ENCODE measurements around the gene LIME1. TPM values are rescaled to one million over a fixed set of nuclear protein-coding genes. Genes with fewer than 3 reads are reported as not detected.

The LIME1 gene
- 1 to 10 TPM; 2.8 to 5.2 (median 3.8) TPM for polyA plus RNA-seq (ENCODE audit: insufficient read length in 3 of 3)

DNA sequence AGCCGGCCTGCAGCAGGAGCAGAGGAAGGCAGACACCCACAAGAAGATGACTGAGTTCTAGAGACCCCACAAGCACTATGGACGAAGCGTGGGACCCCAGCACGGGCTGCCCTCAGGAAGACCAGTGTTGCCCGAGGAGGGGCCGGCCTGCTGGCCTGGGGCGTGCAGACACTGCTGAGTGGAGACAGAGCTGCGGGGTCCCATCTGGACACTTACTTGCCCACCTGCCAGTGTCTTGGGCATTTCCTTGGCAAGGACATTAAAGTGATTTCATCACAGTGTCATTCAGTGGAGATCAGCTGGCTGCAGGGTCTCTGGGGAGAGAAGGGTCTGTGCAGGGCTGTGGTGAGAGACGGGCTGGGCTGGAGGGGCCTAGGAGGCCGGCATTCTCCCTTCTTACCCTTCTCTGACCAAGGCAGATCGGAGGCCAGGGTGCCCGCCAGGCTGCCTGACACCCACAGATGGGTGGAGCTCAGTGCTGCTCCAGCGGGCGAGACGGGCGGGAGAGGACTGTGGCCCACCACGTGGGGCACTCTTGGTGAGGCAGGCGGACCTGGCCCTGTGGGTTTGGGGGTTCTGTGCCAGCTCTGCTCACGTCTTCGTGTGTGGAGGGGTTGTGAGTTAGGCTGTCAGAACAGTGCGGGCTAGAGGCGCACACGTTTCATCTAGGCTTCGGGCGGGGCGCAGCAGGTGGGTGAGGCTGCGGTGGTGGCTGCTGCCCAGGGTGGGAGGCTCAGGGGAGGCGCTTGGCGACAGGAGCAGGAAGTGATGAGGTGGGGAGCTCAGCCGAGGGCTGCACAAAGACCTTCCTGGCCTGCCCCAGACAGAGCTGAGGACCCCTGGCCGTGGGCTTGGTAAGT lies at the start of gene LIME1:
TSS of gene LIME1 (plus strand) at position 806 of the 860 bp plus-strand sequence. CDS start 886 bp downstream, outside the sequence.
- DNase-seq (ENCODE audit: low read depth in 3 of 3, low spot score in 2 of 3): no peak

- DNase-seq (ENCODE audit: low read depth in 3 of 3, low spot score in 2 of 3): no peak
These were observed 48.9 kb upstream of the LIME1 start for GRCh38 chr20:63687419-63688178.

DNA sequence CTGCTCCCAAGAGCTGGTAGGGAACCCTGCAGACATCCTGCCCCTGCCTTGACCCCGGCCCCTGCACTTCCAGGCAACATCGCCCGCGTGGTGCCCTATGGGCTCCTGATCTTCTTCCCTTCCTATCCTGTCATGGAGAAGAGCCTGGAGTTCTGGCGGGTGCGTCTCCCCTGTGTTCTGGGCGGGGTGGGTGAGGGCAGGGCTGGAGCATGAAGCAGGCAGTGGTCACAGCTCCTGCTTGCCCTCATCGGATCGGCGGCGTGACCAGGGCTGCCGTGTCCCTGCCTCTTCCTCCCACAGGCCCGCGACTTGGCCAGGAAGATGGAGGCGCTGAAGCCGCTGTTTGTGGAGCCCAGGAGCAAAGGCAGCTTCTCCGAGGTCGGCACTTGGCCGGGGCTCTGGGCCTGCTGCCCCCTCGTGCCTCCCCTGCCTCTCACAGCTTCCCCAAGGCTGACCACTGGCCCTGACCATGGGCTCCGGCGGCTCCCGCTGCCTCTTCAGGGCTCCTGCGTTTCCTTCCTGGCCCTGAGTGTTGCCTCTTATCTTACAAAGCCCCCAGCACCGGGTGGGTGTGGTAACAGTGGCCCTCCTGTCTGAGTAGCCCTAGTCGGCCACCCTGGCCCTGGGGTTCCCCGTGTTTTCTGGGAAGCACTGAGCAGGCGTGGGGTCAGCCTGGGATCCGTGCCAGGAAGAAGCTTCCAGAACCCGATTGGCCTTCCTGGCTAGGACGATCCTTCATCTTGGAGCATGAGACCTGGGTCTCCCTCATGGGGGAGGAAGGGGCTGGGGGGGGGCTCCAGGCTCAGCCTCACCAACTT lies 48.0 kb upstream of the LIME1 start:
- DNase-seq (ENCODE audit: low read depth in 3 of 3, low spot score in 2 of 3): no peak

- no peak for DNase-seq (ENCODE audit: low read depth in 3 of 3, low spot score in 2 of 3)
These were observed 47.1 kb upstream of the LIME1 start for GRCh38 chr20:63689046-63690002.

- no peak for DNase-seq (ENCODE audit: low read depth in 3 of 3, low spot score in 2 of 3)
These were observed 46.2 kb upstream of the LIME1 start for GRCh38 chr20:63690003-63690897.

DNA sequence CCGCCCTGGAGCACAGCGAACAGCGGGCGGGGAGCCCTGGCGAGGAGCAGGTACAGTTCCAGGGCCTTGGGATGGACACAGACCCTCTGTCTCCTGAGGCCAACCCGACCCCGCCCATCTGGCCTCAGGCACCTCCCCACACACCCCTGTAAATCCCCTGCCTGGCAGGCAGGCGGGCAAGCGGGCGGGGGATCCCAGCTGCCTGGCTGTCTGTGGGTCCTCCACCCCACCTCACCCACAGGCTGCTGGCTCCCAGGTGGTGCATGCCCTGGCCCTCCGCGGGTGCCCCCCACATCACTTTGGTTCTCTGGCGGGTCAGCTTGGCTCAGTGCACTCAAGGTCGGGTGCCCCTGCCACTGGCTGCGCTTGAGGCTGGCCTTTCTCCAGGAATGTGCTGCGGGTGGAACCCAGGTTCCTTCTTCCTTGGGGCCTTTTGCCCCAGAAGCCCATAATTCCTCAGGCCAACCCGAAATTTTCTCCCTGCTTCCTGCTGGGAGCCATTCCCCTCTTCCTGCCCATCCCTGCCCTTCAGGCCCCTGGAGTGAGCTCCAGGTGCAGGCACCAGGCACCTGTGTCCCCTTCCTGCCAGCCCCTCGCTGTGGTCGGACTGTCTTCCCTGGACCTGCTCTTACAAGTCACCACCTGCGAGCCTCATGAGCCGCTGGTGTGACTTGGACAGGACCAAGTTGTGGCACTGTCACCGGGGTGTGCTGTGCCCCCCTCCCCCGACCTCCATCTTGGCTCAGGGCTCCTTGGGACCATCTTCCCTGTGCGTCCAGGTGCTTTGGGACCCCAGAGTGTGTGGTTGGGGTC lies 45.4 kb upstream of the LIME1 start:
- DNase-seq (ENCODE audit: low read depth in 3 of 3, low spot score in 2 of 3): no peak

- DNase-seq (ENCODE audit: low read depth in 3 of 3, low spot score in 2 of 3): no peak
These were observed 44.6 kb upstream of the LIME1 start for GRCh38 chr20:63691711-63692435.

GRCh38 chr20:63692436-63693082 lies 43.9 kb upstream of the LIME1 start:
- no peak for DNase-seq (ENCODE audit: low read depth in 3 of 3, low spot score in 2 of 3)

DNA sequence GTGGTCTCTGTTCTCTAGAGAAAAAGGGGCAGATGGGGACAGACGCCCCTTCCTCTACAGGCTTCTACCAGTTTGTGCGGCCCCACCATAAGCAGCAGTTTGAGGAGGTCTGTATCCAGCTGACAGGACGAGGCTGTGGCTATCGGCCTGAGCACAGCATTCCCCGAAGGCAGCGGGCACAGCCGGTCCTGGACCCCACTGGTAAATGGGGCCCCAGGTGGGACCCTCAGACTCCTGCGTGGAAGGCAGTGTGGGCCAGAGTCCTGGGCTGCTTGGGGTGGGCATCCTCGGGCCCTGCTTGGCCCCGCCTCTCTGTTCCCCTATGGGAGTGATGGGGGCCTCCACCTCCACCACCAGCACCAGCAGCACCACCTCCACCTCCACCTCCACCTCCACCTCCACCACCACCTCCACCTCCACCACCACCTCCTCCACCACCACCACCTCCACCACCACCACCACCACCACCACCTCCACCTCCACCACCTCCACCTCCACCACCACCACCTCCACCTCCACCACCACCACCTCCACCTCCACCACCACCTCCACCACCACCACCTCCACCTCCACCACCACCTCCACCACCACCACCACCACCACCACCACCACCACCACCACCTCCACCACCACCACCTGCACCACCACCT lies 43.3 kb upstream of the LIME1 start:
- DNase-seq (ENCODE audit: low read depth in 3 of 3, low spot score in 2 of 3): no peak

GRCh38 chr20:63693733-63694583 lies 42.5 kb upstream of the LIME1 start:
- DNase-seq (ENCODE audit: low read depth in 3 of 3, low spot score in 2 of 3): no peak

DNA sequence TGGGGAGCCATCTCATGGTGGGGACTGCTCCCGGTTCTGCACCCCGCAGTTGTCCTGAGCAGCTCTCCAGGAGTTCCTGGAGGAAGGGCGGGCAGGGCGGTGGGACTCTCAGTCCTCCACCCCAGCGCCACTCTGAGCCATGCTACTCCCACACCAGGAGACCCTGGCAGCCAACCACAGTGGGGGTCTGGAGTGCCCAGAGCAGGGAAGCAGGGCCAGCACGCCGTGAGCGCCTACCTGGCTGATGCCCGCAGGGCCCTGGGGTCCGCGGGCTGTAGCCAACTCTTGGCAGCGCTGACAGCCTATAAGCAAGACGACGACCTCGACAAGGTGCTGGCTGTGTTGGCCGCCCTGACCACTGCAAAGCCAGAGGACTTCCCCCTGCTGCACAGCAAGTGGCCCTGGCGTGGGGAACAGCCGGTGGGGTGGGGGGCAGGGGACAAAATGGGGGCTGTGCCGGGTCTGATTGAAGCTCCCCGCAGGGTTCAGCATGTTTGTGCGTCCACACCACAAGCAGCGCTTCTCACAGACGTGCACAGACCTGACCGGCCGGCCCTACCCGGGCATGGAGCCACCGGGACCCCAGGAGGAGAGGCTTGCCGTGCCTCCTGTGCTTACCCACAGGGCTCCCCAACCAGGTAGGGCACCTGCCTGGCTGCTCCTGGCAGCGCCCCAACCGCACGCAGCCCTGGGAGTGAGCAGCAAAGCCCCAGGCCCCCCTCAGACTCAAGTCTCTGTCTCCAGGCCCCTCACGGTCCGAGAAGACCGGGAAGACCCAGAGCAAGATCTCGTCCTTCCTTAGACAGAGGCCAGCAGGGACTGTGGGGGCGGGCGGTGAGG lies 41.7 kb upstream of the LIME1 start:
- no peak for DNase-seq (ENCODE audit: low read depth in 3 of 3, low spot score in 2 of 3)

DNA sequence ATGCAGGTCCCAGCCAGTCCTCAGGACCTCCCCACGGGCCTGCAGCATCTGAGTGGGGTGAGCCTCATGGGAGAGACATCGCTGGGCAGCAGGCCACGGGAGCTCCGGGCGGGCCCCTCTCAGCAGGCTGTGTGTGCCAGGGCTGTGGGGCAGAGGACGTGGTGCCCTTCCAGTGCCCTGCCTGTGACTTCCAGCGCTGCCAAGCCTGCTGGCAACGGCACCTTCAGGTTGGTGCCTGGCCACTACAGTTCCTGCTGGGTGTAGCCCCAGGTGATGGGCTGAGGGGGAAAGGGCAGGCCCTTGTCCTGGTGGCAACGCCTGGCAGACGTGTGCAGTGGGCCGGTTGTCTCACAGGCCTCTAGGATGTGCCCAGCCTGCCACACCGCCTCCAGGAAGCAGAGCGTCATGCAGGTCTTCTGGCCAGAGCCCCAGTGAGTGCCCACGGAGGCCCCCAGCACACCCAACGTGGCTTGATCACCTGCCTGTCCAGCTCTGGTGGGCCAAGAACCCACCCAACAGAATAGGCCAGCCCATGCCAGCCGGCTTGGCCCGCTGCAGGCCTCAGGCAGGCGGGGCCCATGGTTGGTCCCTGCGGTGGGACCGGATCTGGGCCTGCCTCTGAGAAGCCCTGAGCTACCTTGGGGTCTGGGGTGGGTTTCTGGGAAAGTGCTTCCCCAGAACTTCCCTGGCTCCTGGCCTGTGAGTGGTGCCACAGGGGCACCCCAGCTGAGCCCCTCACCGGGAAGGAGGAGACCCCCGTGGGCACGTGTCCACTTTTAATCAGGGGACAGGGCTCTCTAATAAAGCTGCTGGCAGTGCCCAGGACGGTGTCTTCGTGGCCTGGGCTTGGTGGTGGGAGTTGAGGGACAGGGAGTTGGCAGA lies 40.8 kb upstream of the LIME1 start:
- no peak for DNase-seq (ENCODE audit: low read depth in 3 of 3, low spot score in 2 of 3)

GRCh38 chr20:63696306-63696627 lies 40.2 kb upstream of the LIME1 start:
- peak in 1 of 3 donors; percentile 38 for DNase-seq (ENCODE audit: low read depth in 3 of 3, low spot score in 2 of 3)

All from right renal cortex interstitium (tissue), 3 donors.